HFFc6 (cell line): ENCODE results near the gene GSTT2. TPM values are rescaled to one million over a fixed set of nuclear protein-coding genes. Genes with fewer than 3 reads are reported as not detected.

Experiments
- DNase-seq: peaks from one replicate; pipeline ENCODE4 v3.0.0-alpha.2; 2018
- H3K27ac Mint-ChIP-seq: 2 replicates; pipeline ENCODE4 v1.8.0; 2020; ENCODE audit warnings: mild to moderate bottlenecking, mixed read lengths
- H3K27me3 Mint-ChIP-seq: 2 replicates; pipeline ENCODE4 v1.8.0; 2021; ENCODE audit warnings: mild to moderate bottlenecking, moderate library complexity, mixed read lengths; ENCODE audit not compliant: insufficient read depth
- H3K36me3 Mint-ChIP-seq: 2 replicates; pipeline ENCODE4 v1.8.0; 2021; ENCODE audit warnings: low read depth, mixed read lengths
- H3K4me1 Mint-ChIP-seq: 2 replicates; pipeline ENCODE4 v1.8.0; 2020; ENCODE audit warnings: low read depth, mixed read lengths
- H3K4me3 Mint-ChIP-seq: 2 replicates; pipeline ENCODE4 v1.8.0; 2020; ENCODE audit warnings: mild to moderate bottlenecking, moderate library complexity, mixed read lengths
- H3K9me3 Mint-ChIP-seq: 2 replicates; pipeline ENCODE4 v1.8.0; 2020; ENCODE audit warnings: mild to moderate bottlenecking, mixed read lengths
- total RNA-seq, 6 experiments: library from RNA; stranded (reverse); fragmentation: NEBNext Ultra II Directional; extraction: Animal tissue kit (Norgen Biotek cat#: 25700); gene quantifications; 2 replicates in 1 of 6; 3 replicates in 5 of 6; pipeline ENCODE4 v1.2.3, GENCODE V29; 2021
- TF ChIP-seq, protein P1 (sequence below): fragments of 200-600 bp; sonication (generic); IDR thresholded peaks from 2 replicates; pipeline ENCODE4 v1.5.0; 2021; ENCODE audit warnings: antibody characterized with exemption, mild to moderate bottlenecking

GSTT2 gene
- total RNA-seq, 6 experiments from 2014 or later, result 0.38 to 0.64 (median 0.43) TPM; not detected in 1

DNA sequence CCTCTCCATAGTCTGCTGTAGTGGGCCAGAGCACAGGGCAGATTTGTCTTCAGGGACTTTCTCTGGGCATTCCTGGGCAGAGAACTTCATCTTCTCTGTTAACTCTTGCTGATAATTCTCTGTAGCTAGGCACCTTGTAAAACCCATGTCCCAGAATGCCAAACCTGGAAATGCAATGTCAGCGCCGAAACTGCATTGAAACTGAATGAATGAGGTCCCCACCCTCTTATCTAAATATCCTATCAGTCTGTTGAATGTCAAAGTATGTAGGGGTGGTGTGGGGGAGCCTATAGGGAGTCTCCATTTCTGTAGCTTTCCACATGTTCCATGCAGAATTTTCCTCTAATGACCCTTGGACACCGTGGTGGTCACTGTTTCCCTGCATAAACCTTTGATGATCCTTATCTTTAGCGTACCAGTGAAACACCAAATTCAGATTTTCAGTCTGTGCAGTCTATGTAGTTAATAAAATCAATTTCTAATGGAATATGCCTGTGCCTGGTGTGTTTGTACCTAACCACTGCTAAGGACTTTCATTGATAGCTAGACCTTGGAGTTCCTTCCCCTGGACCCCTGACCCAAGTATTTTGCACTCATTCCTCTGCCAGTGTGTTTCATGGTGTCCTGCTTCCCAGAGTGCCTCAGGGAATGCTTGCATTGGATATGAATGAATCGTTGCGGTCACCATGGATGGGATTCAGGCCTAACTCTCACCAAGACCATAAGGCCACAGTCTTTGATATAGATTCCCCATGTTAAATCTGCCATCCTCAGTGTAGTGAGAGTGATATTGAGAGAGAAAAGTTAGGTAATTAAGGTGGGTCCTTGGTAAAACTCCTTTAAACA, 28.7 kb downstream of the GSTT2 start:
- H3K27me3 Mint-ChIP-seq, result peaks cover 20% of the 10 kb centered on the region
- no peak overlapping the region for H3K27ac Mint-ChIP-seq
- no peak for DNase-seq
- TF ChIP-seq, protein P1, sequence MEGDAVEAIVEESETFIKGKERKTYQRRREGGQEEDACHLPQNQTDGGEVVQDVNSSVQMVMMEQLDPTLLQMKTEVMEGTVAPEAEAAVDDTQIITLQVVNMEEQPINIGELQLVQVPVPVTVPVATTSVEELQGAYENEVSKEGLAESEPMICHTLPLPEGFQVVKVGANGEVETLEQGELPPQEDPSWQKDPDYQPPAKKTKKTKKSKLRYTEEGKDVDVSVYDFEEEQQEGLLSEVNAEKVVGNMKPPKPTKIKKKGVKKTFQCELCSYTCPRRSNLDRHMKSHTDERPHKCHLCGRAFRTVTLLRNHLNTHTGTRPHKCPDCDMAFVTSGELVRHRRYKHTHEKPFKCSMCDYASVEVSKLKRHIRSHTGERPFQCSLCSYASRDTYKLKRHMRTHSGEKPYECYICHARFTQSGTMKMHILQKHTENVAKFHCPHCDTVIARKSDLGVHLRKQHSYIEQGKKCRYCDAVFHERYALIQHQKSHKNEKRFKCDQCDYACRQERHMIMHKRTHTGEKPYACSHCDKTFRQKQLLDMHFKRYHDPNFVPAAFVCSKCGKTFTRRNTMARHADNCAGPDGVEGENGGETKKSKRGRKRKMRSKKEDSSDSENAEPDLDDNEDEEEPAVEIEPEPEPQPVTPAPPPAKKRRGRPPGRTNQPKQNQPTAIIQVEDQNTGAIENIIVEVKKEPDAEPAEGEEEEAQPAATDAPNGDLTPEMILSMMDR, result no peak
- H3K4me1 Mint-ChIP-seq, result peaks cover 18% of the 10 kb centered on the region
- no peaks in the 10 kb centered on the region for H3K9me3 Mint-ChIP-seq
- H3K4me3 Mint-ChIP-seq, result no peak overlapping the region
- H3K36me3 Mint-ChIP-seq, result no peaks in the 10 kb centered on the region

DNA sequence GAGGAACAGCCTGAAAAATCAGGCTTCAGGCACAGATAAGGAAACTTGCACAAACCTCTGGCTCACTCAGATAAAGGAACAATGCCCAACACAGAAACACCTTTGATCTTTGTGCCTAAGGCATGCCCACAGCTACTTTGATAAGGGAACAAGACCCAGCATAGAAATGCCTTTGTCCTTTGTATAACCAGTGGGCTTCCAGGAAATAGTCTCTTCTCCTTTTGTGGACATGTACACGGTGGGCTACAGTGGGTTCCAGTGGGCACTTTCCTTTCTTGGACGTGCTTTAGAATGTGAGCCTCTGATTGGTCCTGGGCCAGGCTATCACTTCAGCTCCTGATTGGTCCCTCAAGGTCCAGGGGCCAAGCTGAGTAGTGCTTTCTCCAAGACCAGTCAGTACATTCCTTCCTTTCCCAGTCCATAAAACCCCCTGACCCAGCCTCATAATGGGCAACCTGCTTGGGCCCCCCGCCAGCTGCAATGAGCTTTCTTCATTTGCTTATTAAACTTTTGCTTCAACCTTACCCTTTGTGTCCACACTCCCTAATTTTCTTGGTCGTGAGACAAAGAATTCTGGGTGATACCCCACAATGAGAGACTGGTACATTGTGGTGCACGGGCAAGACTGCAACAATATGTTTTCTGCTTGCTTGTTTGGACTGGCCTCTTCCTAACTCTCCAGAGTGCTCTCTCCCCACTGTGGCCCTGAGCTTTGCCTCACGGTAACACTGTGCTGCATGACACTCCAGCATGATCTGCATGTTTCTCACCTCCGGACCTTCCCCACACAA, 29.5 kb downstream of the GSTT2 start:
- DNase-seq, result no peak
- no peaks in the 10 kb centered on the region for H3K36me3 Mint-ChIP-seq
- H3K27me3 Mint-ChIP-seq, result peaks cover 16% of the 10 kb centered on the region
- TF ChIP-seq, protein P1, result no peak
- peaks cover 24% of the 10 kb centered on the region for H3K4me1 Mint-ChIP-seq
- no peak overlapping the region for H3K4me3 Mint-ChIP-seq
- no peak overlapping the region for H3K27ac Mint-ChIP-seq
- H3K9me3 Mint-ChIP-seq, result no peaks in the 10 kb centered on the region

DNA sequence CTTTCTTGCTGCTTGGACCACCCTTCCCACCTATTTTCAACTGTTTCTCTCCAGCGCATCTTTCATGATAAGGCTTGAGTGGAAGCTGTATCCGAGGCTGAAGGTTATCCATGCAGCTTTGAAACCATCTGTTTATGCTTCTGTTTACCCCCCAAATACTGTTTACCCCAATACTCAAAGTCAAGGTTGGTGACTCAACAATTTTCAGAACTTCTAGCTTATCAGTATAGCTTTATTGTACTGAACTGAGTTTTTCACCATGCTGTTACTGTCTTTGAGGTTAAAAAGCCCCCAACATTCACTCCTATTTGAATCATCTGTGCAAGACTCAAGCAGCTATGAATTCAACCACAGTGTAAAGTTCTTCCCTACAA, 30.1 kb downstream of the GSTT2 start:
- Mint-ChIP-seq H3K4me1 (peaks cover 27% of the 10 kb centered on the region), H3K9me3 (no peaks in the 10 kb centered on the region), H3K27ac (no peak overlapping the region), H3K36me3 (no peaks in the 10 kb centered on the region), H3K27me3 (peaks cover 15% of the 10 kb centered on the region), H3K4me3 (no peak overlapping the region)
- TF ChIP-seq, protein P1, result no peak
- DNase-seq, result no peak

DNA sequence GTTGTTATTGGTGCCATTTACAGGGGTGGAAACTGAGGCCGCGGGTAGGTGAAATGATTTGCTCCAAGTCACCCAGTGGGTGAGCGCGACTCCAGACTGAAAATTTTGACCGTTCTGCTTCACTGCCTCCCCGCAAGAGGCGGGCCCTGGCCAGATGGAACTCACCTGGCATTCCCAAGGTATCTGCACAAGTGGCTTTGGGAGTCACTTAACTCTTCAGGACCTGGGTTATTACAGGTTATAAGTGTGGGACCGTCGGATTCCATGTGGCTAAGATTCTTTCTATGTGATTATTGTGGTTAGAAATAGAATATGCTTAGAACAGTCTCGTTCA, 31.8 kb downstream of the GSTT2 start:
- Mint-ChIP-seq H3K4me3 (peak overlapping the region; percentile 94), H3K9me3 (no peaks in the 10 kb centered on the region), H3K4me1 (peaks cover 27% of the 10 kb centered on the region), H3K36me3 (peaks cover 3% of the 10 kb centered on the region; the same call in 1 of the 2 replicates), H3K27ac (peak overlapping the region; percentile 93), H3K27me3 (peaks cover 10% of the 10 kb centered on the region)
- TF ChIP-seq, protein P1, result no peak
- no peak for DNase-seq

DNA sequence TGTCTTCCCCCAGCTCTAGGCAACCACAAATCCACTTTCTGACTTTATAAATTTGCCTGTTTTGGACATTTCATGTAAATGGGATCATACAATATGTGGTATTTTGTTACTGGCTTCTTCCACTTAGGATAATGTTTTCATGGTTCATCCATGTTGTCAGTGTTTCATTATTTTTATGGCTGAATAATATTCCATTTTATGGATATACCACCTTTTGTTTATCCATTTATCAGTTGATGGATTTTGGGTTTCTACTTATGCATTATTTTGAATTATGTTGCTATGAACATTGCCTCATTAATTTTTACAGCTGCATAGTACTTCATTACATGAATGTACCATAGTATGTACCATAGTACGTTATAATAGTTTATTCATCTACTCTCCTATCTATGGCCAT, 36.2 kb downstream of the GSTT2 start:
- TF ChIP-seq, protein P1, result no peak
- DNase-seq, result no peak
- no peak overlapping the region for H3K27ac Mint-ChIP-seq
- no peak overlapping the region for H3K4me3 Mint-ChIP-seq
- no peaks in the 10 kb centered on the region for H3K9me3 Mint-ChIP-seq
- peaks cover 21% of the 10 kb centered on the region for H3K4me1 Mint-ChIP-seq
- no peaks in the 10 kb centered on the region; the same call in 1 of the 2 replicates for H3K27me3 Mint-ChIP-seq
- peaks cover 3% of the 10 kb centered on the region; the same call in 1 of the 2 replicates for H3K36me3 Mint-ChIP-seq
